ENCODE measurements around the gene NAPB.
A peak's percentile ranks its signal among the peaks of the same experiment; 100 is the strongest.
"Not testable (repeated sequence)": the region's sequence is repeated elsewhere in the genome, so short reads cannot be mapped to it uniquely, and the experiment has no call there.

The NAPB gene

DNA sequence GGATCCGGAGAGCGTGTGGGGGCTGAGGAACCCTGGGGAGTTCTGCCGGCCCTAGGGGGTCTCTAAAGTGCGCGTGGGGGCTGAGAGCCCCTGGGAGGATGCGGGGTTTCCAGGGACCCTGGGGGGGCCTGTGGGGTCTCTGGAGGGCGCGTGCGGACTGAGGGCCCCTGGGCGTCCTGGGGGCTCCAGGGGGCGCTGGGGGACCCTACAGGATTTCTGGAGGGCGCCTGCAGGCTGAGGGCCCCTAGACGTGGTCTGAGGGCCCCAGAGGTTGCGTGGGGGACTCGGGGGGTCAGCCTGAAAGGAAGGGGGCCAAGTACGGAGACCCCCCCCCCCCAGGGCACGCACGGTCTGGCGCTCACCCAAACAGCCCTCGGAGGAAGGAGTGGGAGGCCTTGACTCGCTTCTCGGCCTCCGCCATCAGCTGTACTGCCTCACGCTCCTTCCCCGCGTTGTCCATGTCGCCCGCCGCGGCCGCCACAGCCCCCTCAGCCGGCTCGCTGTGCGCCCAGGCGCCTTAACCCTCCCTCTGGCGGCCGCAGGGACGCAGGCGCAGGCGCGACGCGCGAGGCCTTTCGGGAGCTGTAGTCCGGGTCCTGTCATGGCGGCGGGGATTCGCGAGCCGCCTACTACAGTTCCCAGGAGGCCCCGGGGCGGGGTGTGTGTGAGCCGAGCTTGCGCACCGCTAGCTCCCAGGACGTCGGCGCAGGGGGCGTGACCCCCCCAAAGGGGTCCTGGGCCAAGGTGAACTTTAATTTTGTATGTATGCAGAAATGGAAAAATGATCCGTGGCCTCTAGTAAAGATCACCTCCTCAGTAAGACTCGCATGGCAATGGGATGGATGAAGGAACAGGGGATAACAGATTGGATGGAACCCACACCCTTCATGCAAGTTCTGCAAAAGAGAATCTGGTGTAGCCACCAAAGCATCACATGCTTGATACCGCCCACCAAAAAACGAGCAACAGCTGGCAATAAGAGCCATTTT is at the start of gene NAPB:
NAPB (minus strand) TSS at position 546 of the 989 bp plus-strand sequence; CDS start at position 460, 86 bp downstream.
- peak; percentile 98 for DNase-seq

DNA sequence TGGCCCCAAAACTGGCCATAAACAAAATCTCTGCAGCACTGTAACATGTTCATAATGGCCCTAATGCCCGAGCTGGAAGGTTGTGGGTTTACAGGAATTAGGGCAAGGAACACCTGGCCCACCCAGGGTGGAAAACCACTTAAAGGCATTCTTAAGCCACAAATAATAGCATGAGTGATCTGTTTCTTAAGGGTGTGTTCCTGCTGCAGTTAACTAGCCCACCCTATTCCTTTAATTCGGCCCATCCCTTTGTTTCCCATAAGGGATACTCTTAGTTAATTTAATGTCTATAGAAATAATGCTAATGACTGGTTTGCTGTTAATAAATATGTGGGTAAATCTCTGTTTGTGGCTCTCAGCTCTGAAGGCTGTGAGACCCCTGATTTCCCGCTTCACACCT is 45.7 kb upstream of the NAPB start:
- DNase-seq, result not testable (repeated sequence)

DNA sequence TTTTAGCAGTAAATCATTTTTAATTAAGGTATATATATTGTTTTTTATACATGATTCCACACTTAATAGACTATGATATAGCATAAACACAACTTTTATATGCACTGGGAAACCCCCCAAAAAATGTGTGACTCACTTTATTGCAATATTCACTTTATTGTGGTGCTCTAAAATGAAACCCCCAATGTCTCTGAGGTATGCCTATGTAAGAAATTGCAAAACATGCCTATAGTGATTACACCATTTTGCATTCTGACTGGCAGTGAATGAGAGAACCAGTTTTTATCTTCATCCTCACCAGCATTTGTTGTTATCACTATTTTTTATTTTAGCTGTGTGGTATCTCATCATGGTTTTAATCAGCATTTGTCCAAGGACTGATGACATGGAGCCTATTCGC is 39.9 kb upstream of the NAPB start:
- DNase-seq, result no peak

DNA sequence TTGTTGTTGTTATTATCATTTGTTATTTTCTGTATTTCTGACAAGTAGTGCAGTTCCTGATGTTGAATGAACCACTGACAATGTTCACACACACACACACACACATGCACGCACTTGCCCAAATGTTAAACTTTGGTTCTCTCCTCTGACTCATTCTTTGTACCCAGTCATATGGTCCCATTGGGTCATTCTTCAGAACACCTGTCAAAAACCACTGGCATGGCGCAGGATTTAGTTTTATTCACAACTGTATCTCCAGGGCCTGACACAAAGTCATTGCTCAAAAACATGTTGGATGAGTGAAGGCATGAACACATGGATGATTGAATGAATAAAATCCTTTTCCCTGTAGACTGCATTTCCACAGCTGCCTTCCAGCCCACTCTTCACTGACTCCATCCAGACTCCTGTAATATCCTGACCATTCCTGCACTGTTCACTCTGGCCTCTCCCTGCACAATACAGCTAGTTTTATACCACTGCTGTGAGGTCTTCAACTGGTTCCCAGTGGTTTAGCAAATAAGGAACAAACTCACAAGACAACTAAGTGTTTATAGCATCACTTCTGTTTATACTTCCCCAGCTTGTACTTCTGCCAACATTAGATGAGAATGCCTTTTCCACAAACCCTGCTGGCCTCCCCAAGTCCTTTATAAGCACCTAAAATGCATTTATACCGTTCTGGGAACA is 38.3 kb upstream of the NAPB start:
- no peak for DNase-seq

DNA sequence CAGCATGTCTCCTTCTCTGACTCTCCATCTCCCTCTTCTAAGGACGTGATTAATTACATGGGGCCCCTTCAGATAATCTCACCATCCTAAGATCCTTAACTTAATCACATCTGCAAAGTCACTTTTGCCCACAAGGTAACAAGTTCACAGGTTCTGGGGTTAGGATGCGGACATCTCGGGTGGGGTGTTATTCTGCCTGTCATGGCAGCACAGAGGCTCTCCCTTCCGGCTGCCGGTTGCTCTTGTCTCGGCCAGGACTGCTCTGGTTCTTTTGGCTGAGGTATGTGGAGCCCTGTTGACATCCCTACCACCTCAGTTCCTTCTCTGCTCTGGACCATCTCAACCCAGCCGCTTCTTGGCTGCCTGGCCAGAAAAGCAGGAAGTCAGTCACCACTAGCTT is 35.6 kb upstream of the NAPB start:
- no peak for DNase-seq

DNA sequence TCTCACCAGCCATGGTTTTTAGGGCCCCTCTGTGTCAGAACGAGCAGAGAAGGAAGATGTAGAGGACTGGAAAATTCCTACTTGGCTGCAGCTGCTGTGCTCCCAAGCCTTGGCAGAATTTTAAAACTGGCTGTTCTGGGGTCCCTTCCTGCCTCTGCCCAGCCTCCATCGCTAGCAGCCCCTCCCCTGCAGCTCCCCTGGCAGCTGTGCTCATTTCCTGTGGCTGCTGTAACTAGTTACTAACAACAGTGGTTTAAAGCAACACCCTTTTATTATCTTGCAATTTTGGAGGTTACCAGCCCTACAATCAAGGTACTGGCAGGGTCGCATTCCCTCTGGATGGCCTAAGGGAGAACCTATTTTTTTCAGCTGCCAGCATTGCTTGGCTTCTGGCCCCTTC is 35.1 kb upstream of the NAPB start:
- DNase-seq, result no peak

DNA sequence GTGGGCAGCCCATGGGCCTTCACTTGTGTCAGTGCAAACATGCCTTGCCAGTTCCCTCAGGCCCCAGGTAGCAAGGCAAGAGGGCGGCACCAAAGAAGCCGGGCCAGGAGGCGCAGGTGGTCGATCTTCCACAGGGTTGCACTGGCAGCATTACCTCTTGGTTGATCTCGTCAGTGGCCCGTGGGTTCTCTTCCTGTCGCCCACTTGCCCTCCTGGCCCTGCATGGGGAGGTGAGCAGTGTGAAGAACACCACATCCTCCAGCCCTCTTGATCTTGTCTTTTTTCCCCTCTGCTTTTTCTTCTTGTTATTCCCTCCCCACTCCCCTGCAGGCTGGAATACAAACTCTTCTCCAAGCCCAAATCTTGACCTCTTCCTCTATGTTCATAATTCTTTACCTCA is 34.4 kb upstream of the NAPB start:
- no peak for DNase-seq

DNA sequence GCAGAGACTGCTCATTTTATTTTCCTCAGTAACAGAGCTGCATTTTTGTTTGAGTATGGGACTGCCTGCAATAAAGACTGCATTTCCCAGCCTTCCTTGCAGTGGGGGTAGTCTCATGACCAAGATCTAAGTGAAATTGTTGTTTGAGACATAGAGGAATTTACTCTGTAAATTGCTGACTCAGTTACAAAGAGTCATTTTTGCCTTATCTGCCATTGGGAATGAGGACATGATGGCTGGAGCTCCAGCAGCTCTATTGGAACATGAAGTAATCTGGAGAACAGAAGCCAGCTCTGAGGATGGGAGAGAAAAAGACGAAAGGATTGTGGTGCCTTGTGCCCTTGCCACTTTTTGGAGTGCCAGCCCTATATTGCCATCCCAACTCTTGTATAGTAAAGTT is 33.5 kb upstream of the NAPB start:
- DNase-seq, result no peak

DNA sequence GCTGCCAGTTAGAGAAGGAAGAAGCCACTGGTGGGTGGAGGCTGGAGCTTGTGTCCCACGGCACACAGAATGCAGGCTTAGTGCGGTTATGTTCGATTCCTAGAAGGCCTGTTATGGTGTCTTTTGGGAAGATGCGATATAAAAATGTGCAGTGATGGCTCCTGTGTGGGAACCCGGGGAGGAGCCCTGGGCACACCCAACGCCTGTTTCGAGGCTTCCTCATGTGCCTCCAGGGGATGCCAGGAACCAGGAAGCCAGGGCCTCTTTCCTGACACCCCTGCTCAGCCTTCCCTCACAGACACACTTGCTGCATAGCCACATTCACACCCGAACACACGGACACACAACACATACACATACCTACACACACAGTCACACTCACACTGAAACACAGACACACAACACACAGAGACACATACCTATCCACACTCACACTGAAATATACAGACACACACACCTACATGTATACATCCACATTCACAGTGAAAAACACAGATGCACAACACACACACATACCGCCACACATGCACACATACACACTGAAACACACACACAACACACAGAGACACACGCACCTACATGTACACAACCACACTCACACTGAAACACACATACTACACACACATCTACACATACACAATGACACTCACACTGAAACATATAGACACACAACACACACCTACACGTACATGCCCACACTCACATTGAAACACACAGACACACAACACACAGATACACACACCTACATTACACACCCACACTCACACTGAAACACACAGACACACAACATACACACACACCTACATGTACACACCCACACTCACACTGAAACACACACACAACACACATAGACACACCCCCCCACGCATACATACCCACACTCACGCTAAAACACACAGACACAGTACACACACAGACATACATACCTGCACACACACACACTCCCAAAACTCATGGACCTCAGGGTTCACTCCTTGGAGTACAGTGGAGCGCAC is 32.6 kb upstream of the NAPB start:
- DNase-seq, result no peak

DNA sequence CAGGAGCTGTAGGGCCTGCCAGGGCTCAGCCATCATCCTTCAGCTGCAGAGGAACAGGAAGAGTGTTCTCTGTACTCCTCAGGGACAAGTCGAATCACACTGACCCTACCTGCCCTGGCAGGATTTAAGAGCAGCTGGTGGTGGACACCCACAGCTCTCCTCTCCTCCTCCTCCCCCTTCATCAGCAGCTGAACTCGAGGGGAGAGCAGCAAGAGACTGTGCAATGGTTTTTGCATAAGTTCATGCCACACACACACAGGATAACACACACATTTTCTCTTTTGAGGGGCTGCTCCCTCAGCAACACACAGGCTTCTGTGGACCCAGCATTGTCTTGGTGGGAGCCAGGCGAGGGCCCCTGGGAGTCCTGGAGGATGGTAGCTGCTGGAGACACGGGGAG is 31.5 kb upstream of the NAPB start, which contains the start of gene CST11:
CST11 (minus strand) TSS at position 101 of the 400 bp plus-strand sequence; CDS start at position 36, 65 bp downstream.
- no peak for DNase-seq

DNA sequence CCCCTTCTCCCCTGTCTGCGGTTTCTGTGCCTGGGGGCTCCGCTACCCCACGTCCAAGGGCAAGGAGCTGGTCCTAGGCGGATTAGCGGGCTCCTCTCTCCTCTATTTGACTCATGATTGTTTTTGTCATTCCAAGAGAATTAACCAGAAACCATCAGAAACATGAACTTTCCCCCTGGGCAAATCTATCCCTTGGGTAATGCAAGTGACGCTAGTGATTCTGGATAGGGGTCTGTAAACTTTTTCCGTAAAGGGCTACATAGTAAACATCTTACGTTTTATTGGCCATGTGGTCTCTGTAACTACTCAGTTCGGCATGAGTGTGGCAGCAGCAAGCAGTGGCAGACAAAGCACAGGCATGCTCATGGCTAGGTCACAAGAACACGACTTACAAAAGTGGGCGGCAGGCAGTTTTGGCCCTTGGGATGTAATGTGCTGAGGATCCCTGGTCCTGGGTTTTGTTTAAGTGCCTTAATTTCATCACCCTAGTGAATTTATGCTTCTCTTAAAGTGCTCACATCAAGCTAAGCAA is 30.7 kb upstream of the NAPB start:
- DNase-seq, result no peak

DNA sequence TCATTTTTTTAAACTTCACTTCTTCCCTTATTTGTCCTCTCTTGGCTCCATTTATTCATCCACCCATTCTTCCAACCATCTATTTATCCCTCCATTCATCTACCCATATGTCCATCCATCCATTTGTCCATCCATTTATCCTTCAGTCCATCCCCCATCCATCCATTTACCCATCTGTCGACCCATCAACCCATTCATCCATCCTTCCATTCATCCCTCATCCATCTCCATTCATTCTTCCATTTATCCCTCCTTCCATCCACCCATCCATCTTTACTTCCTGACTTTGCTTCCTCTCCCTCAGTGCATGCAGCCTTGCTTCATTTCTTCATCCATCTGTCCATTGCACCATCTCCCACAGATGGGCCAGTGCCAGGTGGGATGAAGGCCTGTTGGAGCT is 29.6 kb upstream of the NAPB start:
- no peak for DNase-seq

DNA sequence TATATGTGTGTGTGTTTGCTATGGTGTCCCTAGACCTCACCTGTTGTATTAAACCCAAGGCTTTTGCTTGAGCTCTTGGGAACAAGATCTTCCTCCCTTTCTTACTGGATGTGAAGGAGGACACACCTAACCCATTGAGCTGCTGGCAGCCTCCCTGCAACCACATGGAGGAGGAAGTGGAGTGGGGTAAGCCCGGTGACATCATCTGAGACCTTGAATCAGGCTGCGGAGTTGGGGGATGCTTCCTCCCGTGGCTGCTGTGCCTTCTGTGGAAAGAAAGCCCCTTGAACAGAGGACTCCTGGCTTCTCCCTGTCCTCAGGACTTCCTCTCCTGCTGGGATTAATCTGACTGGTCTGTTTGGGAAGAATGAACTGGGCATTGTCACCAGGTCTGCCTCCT is 28.1 kb upstream of the NAPB start:
- no peak for DNase-seq

DNA sequence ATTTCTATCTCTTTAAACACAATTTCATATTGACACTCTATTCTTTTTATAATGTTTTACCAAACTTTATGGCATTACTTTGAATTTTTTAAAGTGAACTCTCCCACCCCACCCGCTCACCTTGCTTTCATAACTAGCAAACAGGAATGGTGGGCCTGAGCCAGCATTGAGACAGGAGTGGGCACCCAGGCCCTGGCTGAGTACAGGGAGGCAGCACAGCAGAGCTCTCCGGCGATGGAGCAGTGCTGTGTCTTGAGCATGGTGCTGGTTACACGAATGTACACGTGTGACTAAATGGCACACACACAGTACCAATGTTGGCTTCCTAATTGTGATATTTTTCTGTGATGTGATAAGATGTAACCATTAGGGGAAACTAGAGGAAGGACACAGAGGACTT is 26.9 kb upstream of the NAPB start:
- DNase-seq, result no peak

DNA sequence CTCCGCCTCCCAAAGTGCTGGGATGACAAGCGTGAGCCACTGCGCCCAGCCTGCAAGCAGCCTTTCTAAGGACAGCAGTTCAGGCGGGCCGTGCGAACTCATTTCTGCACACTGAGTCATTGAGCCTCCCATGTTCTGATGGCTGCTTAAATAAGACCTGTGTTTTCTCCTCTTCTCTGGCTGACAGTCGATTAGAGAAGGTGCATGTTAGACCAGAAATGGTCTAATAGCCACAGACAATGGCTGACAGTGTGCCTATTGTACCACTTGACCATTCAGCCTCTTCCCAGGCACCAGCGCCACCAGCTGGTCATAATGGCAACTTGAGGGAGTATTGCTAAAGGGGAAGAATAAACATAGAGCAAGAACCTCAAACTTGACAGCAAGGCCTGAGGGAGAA is 25.2 kb upstream of the NAPB start:
- DNase-seq, result peak; percentile 84

DNA sequence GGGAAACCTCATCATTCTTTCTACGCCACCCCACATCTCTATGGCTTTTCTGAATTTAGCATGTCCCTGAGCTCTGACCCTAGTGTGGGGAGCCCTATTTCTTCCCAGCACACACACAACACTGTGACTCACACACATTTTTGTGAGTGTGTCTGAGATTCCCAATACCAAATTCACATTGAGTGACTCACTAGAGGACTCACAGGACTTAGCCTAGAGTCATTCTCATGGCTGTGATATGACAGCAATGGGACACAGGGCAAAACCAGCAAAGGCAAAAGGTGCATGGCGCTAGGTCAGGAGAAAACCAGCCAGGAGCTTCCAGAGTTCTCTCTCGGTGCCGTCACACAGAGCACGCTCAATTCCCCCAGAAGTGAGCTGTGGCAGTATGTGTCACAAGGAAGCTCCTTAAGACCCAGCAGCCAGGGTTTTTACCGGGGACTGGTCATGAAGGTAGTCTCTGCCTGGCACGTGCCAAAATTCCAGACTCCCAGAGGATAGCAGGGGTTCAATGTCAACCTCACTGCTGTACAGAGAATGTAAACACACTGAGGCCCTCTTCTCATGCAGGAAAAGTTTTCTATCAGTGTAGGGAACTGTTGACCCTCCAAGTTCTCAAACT is 24.4 kb upstream of the NAPB start:
- no peak for DNase-seq

DNA sequence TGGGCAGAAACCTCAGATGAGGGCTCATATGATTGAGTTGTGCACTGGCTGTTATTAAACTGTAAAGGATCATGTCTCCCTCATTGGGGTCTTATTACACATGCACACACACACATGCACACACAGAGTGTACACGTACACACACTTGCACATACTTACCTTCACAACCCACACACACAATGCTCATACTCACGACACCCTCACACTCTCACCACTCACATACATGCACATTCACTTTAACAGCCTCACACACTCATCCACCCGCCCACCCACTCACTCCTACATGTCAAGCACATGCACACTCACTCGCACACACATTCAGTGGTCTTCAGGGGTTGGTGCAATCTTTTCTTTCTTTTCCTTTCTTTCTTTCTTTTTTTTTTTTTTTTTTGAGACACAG is 23.6 kb upstream of the NAPB start:
- DNase-seq, result no peak

DNA sequence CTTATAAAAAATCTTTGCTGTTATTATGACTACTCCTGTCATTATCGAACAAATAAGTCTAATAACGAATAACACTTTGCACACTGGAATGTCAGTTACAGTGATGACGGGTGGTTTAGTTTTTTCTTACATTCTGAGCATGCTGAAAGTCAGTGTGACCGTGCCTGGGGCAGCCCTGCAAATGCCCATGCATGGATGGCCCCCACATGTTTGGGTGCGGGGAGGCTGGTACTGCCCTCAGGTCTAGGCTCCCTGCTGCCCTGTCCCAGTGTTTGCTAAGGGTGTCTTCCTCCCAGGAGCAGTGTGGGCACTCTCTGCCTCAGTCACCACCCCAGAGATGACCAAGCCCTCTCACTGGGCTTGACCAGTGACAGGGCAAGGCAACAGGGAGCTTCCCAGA is 21.1 kb upstream of the NAPB start:
- no peak for DNase-seq

DNA sequence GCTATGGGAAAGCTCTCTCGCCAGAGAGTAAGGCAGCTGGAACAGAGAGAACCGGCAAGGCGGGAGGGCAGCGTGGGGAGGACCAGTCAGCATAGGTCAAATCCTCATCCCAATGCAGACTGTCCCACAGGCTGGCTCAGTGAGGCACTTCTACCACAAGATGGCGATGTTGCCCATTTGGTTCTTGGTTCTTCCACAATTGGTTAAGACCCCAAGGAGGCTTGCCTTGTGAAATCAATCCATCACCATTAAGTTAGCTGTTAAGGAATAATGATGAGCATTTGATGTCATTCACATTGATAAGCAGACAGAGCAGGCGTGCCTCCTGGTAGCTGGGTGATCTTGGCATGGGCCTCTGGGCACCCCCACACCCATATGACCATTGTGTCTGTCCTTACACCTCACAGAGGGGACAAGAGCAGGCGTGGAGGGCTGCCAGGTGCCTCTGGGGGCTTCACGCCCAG is 20.6 kb upstream of the NAPB start:
- DNase-seq, result peak; percentile 72

DNA sequence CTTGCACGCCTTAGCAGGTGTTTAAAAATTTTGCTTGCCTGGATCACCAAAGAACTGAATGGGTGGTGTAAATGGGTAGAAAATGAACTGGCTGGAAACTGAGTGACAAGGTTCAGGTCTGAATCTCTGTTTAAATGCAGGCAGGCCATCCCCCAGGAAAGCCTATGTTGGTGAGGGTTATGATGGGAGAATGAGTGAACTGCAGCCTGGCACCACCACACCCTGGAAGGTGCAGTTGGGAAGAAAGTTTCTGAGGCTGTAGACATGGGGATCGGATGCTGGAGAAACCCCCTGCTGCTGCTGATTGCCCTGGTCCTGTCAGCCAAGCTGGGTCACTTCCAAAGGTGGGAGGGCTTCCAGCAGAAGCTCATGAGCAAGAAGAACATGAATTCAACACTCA is 18.7 kb upstream of the NAPB start:
- no peak for DNase-seq

DNA sequence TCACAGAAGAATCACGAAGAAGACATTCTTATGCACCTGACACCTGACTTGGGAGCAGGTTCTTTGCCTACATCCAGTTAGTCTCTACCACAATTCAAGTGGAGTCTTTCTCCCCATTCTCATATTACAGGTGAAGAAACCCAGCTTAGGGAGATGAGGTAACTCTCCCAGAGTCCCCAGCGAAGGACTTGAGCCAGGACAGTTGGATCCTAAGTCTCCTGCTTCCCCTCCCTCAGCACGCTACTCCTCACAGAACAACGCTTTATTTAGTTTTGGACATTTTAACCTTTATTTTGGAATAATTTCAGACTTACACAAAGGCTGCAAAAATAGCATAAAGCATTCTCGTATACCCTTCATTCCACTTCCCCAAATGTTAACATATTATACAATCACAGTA is 17.4 kb upstream of the NAPB start:
- DNase-seq, result no peak
